GOT3 (cell line): ENCODE measurements around the gene CERS3.

ENCODE experiments used
- DNase-seq: peaks from one replicate; lab custom pipeline; 2025; ENCODE audit warnings: mixed read lengths; lab: John Stamatoyannopoulos, UW

Gene CERS3

DNA sequence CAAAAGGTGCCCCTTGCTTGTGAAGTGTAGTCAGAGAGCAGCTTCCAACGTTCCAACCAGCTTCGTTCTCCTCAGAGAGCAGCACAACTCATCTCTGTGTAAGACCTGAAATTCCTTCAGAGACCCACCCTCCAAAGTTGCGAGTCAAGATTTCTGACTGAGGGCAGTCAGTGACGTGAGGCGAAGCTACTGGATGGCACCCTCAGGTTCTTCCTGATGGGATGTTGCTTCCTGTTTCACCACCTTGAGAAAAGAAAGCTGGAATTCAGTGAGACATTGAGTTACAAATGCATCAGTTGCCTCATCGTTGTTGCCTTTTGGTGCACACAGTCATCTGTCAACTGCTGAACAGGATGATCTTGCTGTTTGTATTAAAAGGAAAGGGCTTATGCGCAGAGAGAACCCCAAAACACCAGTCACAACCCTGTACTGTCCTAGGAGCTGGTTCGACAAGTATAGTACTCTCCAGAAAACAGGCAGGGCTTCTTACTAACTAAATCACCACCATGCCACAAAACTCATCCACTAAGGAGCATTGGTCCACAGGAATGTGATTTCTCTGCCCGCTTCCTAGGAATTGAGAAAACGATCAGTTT lies at the start of gene CERS3:
Gene CERS3, minus strand, starts transcription at position 118 of the 596 bp plus-strand sequence. CDS start 27,101 bp downstream, outside the sequence.
- DNase-seq = no peak

DNA sequence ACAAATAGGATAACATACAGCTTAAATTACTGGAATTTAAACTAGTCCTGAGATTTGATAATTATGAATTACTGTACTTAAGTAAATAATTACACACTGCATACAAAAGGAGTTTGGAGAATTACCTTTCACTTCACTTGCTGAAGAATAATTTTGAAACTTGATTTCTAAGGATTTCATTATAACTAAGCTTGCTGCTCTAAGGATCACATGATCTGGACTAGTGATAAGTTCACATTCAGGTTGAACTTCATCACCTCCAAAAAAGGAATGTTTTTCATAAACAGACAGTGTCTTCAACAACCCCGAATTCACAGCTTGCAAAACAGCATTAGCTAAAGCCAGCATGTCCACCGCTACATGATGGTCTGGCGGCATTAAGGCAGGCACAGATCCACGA lies 44.8 kb upstream of the CERS3 start:
- no peak for DNase-seq

GRCh38 chr15:100572362-100572983 lies 43.7 kb upstream of the CERS3 start:
- no peak for DNase-seq

- DNase-seq = no peak
Measured at GRCh38 chr15:100571592-100572167, 42.9 kb upstream of the CERS3 start.

GRCh38 chr15:100570735-100571313 lies 42.1 kb upstream of the CERS3 start:
- DNase-seq = no peak

GRCh38 chr15:100570275-100570674 lies 41.5 kb upstream of the CERS3 start:
- DNase-seq = no peak

DNA sequence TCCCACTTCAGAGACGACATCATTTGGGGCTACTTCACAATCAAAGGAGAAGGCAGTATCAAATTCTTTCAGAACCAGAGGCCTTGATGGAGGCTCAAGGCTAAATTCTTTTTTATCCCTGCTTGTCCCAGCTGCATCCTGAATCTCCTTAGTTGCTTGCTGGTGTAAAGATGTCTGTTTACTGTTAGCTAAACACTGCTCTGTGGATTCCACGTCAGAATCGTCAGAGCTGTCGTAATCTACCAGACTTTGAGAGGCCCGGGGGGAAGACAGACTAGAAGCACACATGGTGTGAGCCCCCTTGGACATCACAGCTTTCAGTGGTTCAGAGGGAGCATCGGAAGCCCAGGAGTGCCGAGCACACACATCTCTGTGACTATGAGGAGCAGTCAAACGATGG lies 40.6 kb upstream of the CERS3 start:
- DNase-seq = no peak

- DNase-seq = no peak
Measured at GRCh38 chr15:100566850-100567628, 38.3 kb upstream of the CERS3 start.

DNA sequence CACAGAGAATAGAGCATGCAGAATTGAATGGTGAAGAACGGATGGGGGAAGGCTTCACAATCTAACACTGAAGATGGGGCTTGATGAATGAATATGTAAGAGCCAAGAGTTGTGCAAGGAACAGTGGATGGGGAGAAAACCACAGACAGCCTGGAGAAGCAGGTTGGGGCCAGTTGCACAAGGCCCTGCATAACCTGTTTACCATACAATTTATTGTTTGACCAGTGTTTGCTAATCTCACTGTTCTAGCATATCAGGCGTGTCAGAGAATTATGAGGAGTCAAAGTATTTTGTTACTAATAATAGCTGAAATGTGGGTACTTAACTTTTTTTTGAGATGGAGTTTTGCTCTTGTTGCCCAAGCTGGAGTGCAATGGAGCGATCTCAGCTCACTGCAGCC lies 36.8 kb upstream of the CERS3 start:
- no peak for DNase-seq

- DNase-seq = no peak
Measured at GRCh38 chr15:100560323-100560722, 31.6 kb upstream of the CERS3 start.

- no peak for DNase-seq
Measured at GRCh38 chr15:100559330-100559729, 30.6 kb upstream of the CERS3 start.

DNA sequence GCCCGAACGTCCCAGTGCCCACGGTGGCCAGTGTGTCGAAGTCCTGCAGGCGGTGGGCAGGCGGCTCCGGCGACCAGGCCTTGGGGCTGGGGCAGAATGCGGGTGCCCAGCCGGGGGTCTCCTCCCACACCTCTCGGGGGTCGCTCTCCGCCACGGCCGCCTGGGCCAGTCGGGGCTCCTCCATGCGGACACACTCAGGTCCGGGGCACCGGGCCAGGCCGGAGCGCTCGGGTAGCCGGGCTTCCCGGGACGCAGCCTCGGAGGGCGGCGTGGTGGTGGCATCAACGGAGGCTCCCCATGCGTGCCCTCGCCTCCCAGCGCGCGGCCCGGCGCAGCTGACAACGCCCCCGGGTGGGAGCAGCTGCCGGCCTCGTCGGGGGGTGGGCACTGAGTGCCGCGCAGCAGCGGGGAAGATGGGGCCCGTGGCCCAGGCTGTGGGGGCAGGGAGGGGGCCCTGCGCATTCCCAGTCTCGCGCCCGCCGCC lies 30.1 kb upstream of the CERS3 start:
- DNase-seq = no peak

- no peak for DNase-seq
Measured at GRCh38 chr15:100553468-100553867, 24.7 kb upstream of the CERS3 start.

DNA sequence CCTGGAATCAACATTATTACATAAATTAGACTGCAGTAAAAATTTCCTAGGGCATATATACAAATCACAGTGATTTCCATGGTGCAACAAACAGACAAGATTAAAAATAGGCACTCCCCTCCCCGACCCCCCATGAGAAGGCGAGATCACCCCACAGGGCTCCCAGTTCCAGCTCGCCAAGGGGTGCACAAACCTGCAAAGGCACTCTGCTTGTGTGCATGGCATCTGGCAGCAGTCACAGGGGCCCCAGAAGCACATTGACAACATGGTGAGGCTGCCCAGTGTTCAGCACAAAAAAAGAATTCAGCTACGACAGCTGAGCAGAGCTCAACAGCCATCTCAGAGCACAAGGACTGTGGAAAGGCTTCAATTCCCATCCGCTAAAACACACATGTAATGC lies 19.2 kb upstream of the CERS3 start:
- no peak for DNase-seq

DNA sequence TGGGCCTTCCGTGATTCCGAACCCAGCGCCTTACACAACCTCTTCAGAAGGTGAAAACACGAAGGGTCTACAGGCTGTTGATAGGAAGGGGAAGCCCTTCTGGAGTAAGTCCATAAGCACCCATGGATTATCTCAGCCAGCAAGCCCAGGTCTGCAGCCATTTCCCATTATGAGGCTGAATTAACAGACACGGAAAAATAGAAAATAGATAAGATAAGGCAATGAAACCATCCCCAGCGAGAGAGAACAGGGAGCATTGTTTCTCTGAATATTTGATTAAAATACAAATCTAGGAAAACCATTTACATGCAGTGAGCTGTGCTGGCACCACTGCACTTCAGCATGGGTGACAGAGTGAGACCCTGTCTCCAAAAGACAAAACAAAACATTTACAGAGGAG lies 16.2 kb upstream of the CERS3 start:
- no peak for DNase-seq

DNA sequence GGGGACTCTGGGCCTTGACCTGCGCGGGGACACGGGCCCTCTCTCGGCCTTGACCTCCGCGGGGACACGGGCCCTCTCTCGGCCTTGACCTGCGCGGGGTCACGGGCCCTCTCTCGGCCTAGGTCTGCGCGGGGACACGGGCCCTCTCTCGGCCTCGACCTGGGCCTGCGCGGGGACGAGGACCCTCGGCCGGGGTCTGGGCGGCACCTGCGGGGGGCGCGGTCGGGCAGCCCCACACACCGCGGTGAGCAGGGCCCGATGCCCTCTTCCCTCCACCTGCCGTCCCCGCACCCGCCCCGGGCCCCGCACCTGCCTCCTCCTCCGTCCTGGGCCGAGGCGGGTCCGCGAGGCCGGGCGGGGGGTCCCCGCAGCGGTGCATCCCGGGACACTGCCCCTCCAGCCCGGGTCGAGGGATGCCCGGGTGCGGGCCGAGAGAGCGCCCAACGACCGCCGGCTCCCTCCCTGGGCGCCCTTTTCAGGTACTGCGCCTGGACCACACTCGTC lies 15.6 kb upstream of the CERS3 start:
- DNase-seq = no peak

- no peak for DNase-seq
Measured at GRCh38 chr15:100542290-100542689, 13.5 kb upstream of the CERS3 start.

DNA sequence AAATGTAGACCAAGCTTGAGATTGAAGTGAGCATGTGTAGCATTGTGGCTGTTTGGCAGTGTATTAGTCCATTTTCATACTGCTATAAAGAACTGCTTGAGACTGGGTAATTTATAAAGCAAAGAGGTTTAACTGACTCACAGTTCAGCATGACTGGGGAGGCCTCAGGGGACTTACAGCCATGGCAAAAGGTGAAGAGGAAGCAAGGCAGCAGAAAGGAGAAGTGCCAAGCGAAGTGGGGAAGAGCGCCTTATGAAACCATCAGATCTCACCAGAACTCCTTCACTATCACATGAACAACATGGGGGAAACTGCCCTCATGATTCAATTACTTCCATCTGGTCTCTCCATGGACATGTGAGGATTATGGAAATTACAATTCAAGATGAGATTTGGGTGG lies 8.6 kb upstream of the CERS3 start:
- DNase-seq = no peak

DNA sequence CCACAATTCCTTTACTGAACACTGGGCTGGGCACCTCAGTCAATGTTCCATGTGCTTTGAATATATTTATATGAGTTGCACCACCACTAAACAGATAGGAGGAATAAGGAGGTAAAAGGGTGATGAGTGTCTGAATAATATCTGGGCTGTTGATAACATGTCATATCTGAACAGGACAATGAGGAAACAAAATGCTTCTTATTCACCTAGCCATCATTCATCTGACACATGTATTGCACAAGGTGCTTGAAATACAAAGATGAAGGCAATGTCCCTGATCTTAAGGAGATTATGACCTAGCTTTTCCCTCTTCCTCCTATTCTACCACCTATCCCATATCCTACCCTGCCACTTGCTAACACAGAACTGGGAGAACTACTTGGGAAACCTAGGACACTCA lies 8.0 kb upstream of the CERS3 start:
- DNase-seq = no peak

- DNase-seq = no peak
Measured at GRCh38 chr15:100533886-100534285, 5.1 kb upstream of the CERS3 start.

- DNase-seq = no peak
Measured at GRCh38 chr15:100531823-100532327, 3.1 kb upstream of the CERS3 start.

DNA sequence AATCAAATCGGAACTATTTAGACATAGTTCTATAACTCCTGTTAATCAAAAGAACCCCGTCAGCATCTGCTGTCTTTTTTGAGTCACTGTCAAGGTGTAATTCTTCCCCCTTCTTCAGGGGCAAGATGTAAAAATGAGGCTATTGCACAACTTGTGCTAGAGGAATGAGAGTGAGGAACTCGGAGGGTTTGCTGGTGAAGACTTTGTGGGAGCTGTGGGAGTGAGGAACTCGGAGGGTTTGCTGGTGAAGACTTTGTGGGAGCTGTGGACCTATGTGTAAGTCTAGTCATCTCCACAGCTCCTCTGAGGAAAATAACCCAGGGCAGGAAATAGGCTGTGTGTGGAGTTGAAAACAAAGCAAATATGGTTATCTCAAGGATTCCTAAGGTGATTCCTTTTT lies 2.5 kb upstream of the CERS3 start:
- DNase-seq = no peak
